ENCODE results near the gene FUT9. TPM values are rescaled to one million over a fixed set of nuclear protein-coding genes. Genes with fewer than 3 reads are reported as not detected.

The FUT9 gene
- total RNA-seq, 2 experiments from 2014 or later: not detected

DNA sequence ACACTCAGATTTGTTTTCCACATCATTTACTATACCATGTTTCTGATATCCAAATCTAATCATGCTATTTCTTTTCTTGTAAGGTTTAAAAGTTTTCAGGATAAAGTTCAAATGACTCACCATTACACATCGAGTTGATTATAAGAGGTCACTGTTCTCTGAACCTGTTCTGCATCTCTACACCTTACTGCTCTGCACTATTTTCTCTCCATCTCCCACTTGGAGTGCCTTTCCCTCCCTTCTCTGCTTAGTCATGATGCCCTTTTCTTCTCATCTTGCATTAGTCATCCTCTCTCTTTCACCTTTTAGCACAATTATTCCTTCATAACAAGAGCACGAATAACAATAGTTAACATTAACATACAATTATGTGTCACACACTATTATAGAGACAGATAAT lies 37.5 kb upstream of the FUT9 start:
- CTCF ChIA-PET: no interaction called here
- POLR2A ChIA-PET: no interaction called here
- Histone ChIP-seq H3K27me3 (ENCODE audit: control insufficient read depth in 1 of 2, insufficient read depth in 2 of 2, low read length in 2 of 2) (no peaks in the 10 kb centered on the region), H3K27ac (ENCODE audit: low read depth in 1 of 2, low read length in 2 of 2) (no peak overlapping the region), H3K36me3 (ENCODE audit: insufficient read depth, low read length) (no peaks in the 10 kb centered on the region), H3K9me3 (ENCODE audit: control insufficient read depth in 1 of 2, insufficient read depth in 1 of 2, low read length in 2 of 2) (no peaks in the 10 kb centered on the region), H3K4me3 (ENCODE audit: low read length) (no peak overlapping the region), H3K4me1 (ENCODE audit: insufficient read depth, low read length) (no peaks in the 10 kb centered on the region)
- ATAC-seq (ENCODE audit: poor library complexity) (no peak), DNase-seq (no peak)
- H3K27me3 Mint-ChIP-seq: no peaks in the 10 kb centered on the region
- no peak overlapping the region for H3K4me3 Mint-ChIP-seq
- H3K27ac Mint-ChIP-seq: no peak overlapping the region
- no peaks in the 10 kb centered on the region for H3K9me3 Mint-ChIP-seq
- TF ChIP-seq, protein P1, sequence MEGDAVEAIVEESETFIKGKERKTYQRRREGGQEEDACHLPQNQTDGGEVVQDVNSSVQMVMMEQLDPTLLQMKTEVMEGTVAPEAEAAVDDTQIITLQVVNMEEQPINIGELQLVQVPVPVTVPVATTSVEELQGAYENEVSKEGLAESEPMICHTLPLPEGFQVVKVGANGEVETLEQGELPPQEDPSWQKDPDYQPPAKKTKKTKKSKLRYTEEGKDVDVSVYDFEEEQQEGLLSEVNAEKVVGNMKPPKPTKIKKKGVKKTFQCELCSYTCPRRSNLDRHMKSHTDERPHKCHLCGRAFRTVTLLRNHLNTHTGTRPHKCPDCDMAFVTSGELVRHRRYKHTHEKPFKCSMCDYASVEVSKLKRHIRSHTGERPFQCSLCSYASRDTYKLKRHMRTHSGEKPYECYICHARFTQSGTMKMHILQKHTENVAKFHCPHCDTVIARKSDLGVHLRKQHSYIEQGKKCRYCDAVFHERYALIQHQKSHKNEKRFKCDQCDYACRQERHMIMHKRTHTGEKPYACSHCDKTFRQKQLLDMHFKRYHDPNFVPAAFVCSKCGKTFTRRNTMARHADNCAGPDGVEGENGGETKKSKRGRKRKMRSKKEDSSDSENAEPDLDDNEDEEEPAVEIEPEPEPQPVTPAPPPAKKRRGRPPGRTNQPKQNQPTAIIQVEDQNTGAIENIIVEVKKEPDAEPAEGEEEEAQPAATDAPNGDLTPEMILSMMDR (IDR thresholded peaks at IDR 0.05): no peak
- no peaks in the 10 kb centered on the region for H3K4me1 Mint-ChIP-seq (ENCODE audit: low read depth)
- intact Hi-C loops (cut with DNase I, micrococcal nuclease): no loop called here
- H3K36me3 Mint-ChIP-seq (ENCODE audit: low read depth): no peaks in the 10 kb centered on the region

DNA sequence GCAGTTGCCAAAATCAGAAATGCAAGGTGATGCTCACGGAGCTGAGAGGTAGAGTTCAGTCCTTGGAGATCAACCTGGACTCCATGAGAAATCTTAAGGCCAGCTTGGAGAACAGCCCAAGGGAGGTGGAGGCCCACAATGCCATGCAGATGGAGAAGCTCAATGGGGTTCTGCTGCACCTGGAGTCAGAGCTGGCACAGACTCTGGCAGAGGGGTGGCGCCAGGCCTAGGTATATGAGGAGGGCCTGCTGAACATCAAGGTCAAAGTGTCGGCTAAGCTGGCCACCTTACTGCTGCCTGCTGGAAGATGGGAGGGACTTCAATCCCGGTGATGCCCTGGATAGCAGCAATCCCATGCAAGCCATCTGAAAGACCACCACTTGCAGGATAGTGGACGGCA lies 23.9 kb upstream of the FUT9 start:
- ChIA-PET POLR2A (no interaction called here), CTCF (no interaction called here)
- Mint-ChIP-seq H3K27ac (no peak overlapping the region), H3K36me3 (ENCODE audit: low read depth) (no peaks in the 10 kb centered on the region), H3K4me3 (no peak overlapping the region), H3K27me3 (no peaks in the 10 kb centered on the region), H3K4me1 (ENCODE audit: low read depth) (no peaks in the 10 kb centered on the region), H3K9me3 (peaks cover 17% of the 10 kb centered on the region)
- intact Hi-C loops (cut with DNase I, micrococcal nuclease): no loop called here
- DNase-seq (no peak), ATAC-seq (ENCODE audit: poor library complexity) (no peak)
- Histone ChIP-seq H3K4me3 (ENCODE audit: low read length) (no peak overlapping the region), H3K9me3 (ENCODE audit: control insufficient read depth in 1 of 2, insufficient read depth in 1 of 2, low read length in 2 of 2) (peaks cover 4 to 9% of the 10 kb centered on the region in 2 experiments), H3K36me3 (ENCODE audit: insufficient read depth, low read length) (no peaks in the 10 kb centered on the region), H3K27ac (ENCODE audit: low read depth in 1 of 2, low read length in 2 of 2) (no peak overlapping the region), H3K4me1 (ENCODE audit: insufficient read depth, low read length) (no peaks in the 10 kb centered on the region), H3K27me3 (ENCODE audit: control insufficient read depth in 1 of 2, insufficient read depth in 2 of 2, low read length in 2 of 2) (no peaks in the 10 kb centered on the region)
- TF ChIP-seq, protein P1 (IDR thresholded peaks at IDR 0.05): no peak

DNA sequence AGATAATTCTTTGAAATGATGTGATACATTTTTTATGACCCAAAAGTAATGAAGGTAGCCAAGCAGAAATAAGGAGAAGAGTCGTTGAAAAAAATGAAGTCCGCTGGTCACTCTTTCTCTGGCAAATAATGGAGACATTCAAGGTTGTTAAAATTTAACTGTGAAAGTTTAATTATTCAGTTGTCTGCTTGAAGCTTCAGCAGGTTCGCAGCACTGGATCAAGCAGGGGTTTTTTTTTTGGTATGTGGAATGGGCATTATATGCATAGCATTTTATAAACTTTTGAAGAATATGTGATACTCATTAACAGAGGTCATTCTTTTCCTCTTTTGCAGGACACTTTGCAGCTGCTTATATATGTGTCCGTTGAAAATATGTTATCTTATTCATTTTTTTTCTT lies 21.6 kb upstream of the FUT9 start:
- no peak overlapping the region for H3K27ac ChIP-seq (ENCODE audit: low read depth in 1 of 2, low read length in 2 of 2)
- H3K4me3 Mint-ChIP-seq: no peak overlapping the region
- TF ChIP-seq, protein P1 (IDR thresholded peaks at IDR 0.05): no peak
- H3K27me3 Mint-ChIP-seq: no peaks in the 10 kb centered on the region
- no peaks in the 10 kb centered on the region for H3K36me3 ChIP-seq (ENCODE audit: insufficient read depth, low read length)
- ATAC-seq (ENCODE audit: poor library complexity) (no peak), DNase-seq (no peak)
- POLR2A ChIA-PET: no interaction called here
- no peaks in the 10 kb centered on the region for H3K36me3 Mint-ChIP-seq (ENCODE audit: low read depth)
- peaks cover 20% of the 10 kb centered on the region for H3K9me3 Mint-ChIP-seq
- intact Hi-C loops (cut with DNase I, micrococcal nuclease): no loop called here
- H3K27ac Mint-ChIP-seq: no peak overlapping the region
- H3K4me1 Mint-ChIP-seq (ENCODE audit: low read depth): no peaks in the 10 kb centered on the region
- H3K4me3 ChIP-seq (ENCODE audit: low read length): no peak overlapping the region
- H3K4me1 ChIP-seq (ENCODE audit: insufficient read depth, low read length): no peaks in the 10 kb centered on the region
- no peaks in the 10 kb centered on the region for H3K27me3 ChIP-seq (ENCODE audit: control insufficient read depth in 1 of 2, insufficient read depth in 2 of 2, low read length in 2 of 2)
- peaks cover 4 to 9% of the 10 kb centered on the region in 2 experiments for H3K9me3 ChIP-seq (ENCODE audit: control insufficient read depth in 1 of 2, insufficient read depth in 1 of 2, low read length in 2 of 2)
- CTCF ChIA-PET: no interaction called here
